Neural cell (in vitro differentiated cells): Measurements from ENCODE around the gene MALL. TPM values are rescaled to one million over a fixed set of nuclear protein-coding genes. Genes with fewer than 3 reads are reported as not detected.

Experiments
- H2AFZ ChIP-seq: fragments of 200-600, 300-800 bp; sonication (generic), shearing (Covaris generic); 2 replicates; pipeline ENCODE4 v1.6.0; 2014; ENCODE audit warnings: low read depth, mild to moderate bottlenecking, antibody characterized with exemption, low read length, moderate library complexity
- H3F3A ChIP-seq: fragments of 200-600 bp; shearing (Covaris generic); 2 replicates; pipeline ENCODE4 v1.6.1; 2016; ENCODE audit warnings: mild to moderate bottlenecking, moderate library complexity, mixed read lengths, antibody characterized with exemption, low read length; ENCODE audit not compliant: insufficient read depth, poor library complexity, severe bottlenecking
- H3K27ac ChIP-seq: fragments of 200-600, 300-800 bp; sonication (generic), shearing (Covaris generic); 2 replicates; pipeline ENCODE4 v1.5.1; 2014; ENCODE audit warnings: mild to moderate bottlenecking, low read length, moderate library complexity
- H3K27me3 ChIP-seq: fragments of 300-800, 200-600 bp; sonication (generic), shearing (Covaris generic); 2 replicates; pipeline ENCODE4 v1.6.0; 2014; ENCODE audit warnings: mild to moderate bottlenecking, low read depth, low read length, moderate library complexity; ENCODE audit not compliant: insufficient read depth
- H3K36me3 ChIP-seq: fragments of 300-800, 200-600 bp; sonication (generic), shearing (Covaris generic); 2 replicates; pipeline ENCODE4 v1.5.1; 2014; ENCODE audit warnings: mild to moderate bottlenecking, antibody characterized with exemption, low read length, moderate library complexity; ENCODE audit not compliant: insufficient read depth
- H3K4me2 ChIP-seq: fragments of 300-800, 200-600 bp; sonication (generic), shearing (Covaris generic); 2 replicates; pipeline ENCODE4 v1.6.0; 2014; ENCODE audit warnings: mild to moderate bottlenecking, low read length
- H3K4me3 ChIP-seq: fragments of 300-800, 200-600 bp; sonication (generic), shearing (Covaris generic); 2 replicates; pipeline ENCODE4 v1.5.1; 2014; ENCODE audit warnings: mild to moderate bottlenecking, low read length, moderate library complexity
- H3K79me2 ChIP-seq: fragments of 200-600 bp; shearing (Covaris generic); replicated peaks from 2 replicates; pipeline ENCODE4 v1.6.0; 2014; ENCODE audit warnings: mild to moderate bottlenecking, low read length, moderate library complexity; ENCODE audit not compliant: insufficient read depth
- H3K9ac ChIP-seq: fragments of 300-800, 200-600 bp; sonication (generic), shearing (Covaris generic); 2 replicates; pipeline ENCODE4 v1.6.1; 2016; ENCODE audit warnings: mild to moderate bottlenecking, low read length, mixed read lengths
- H3K9me2 ChIP-seq: fragments of 200-600 bp; shearing (Covaris generic); 2 replicates; pipeline ENCODE4 v1.6.1; 2016; ENCODE audit warnings: mild to moderate bottlenecking, low read length, mixed read lengths; ENCODE audit not compliant: insufficient read depth
- H3K9me3 ChIP-seq: fragments of 200-600, 300-800 bp; sonication (generic), shearing (Covaris generic); 2 replicates; pipeline ENCODE4 v1.6.1; 2016; ENCODE audit warnings: mild to moderate bottlenecking, mixed run types, low read length, moderate library complexity, mixed read lengths
- H4K20me1 ChIP-seq: fragments of 200-600 bp; shearing (Covaris generic); 2 replicates; pipeline ENCODE4 v1.6.1; 2016; ENCODE audit warnings: mild to moderate bottlenecking, mixed run types; ENCODE audit not compliant: insufficient read depth
- CTCF ChIP-seq: fragments of 450-650 bp; IDR thresholded peaks from 2 replicates; pipeline ENCODE4 v1.5.1; 2014; ENCODE audit warnings: antibody characterized with exemption, mild to moderate bottlenecking, moderate library complexity; ENCODE audit not compliant: poor library complexity, severe bottlenecking
- EP300 ChIP-seq: fragments of 450-650 bp; conservative IDR thresholded peaks from 2 replicates; pipeline ENCODE4 v1.6.1; 2014; ENCODE audit warnings: antibody characterized with exemption, mild to moderate bottlenecking, moderate library complexity; ENCODE audit not compliant: poor library complexity, severe bottlenecking
- EZH2 ChIP-seq: fragments of 200-600, 300-800 bp; shearing (Covaris generic), sonication (generic); IDR thresholded peaks from 2 replicates; pipeline ENCODE4 v1.6.1; 2014; ENCODE audit warnings: antibody characterized with exemption, low read length, borderline replicate concordance, mild to moderate bottlenecking; ENCODE audit not compliant: insufficient read depth, poor library complexity, severe bottlenecking
- MXI1 ChIP-seq: fragments of 450-650 bp; conservative IDR thresholded peaks from 2 replicates; pipeline ENCODE4 v1.6.1; 2014; ENCODE audit warnings: antibody characterized with exemption, mild to moderate bottlenecking; ENCODE audit not compliant: poor library complexity, severe bottlenecking
- POLR2AphosphoS5 ChIP-seq: IDR thresholded peaks from 2 replicates; pipeline ENCODE4 v1.6.1; 2012
- RAD21 ChIP-seq: fragments of 450-650 bp; conservative IDR thresholded peaks from 2 replicates; pipeline ENCODE4 v1.6.1; 2014; ENCODE audit warnings: antibody characterized with exemption, mild to moderate bottlenecking, moderate library complexity
- SMC3 ChIP-seq: fragments of 450-650 bp; conservative IDR thresholded peaks from 2 replicates; pipeline ENCODE4 v1.6.1; 2014; ENCODE audit warnings: antibody characterized with exemption, mild to moderate bottlenecking, moderate library complexity; ENCODE audit not compliant: poor library complexity
- polyA plus RNA-seq: library from polyadenylated mRNA; depleted of rRNA; stranded (reverse); fragments of >200 nt; gene quantifications from 2 replicates; pipeline ENCODE4 v1.2.3, GENCODE V29; 2014
- TF ChIP-seq, protein P1 (sequence below): IDR thresholded peaks from 2 replicates; pipeline ENCODE4 v1.6.1; 2012; ENCODE audit warnings: borderline replicate concordance

MALL gene
- polyA plus RNA-seq, 1 donor from 2014 or later = not detected

GRCh38 chr2:110107092-110108079 is 8.2 kb downstream of the MALL start:
- Histone ChIP-seq H4K20me1 (no peaks in the 10 kb centered on the region), H3K9me3 (no peaks in the 10 kb centered on the region), H3K9me2 (no peaks in the 10 kb centered on the region), H3K36me3 (no peaks in the 10 kb centered on the region), H3F3A (no peaks in the 10 kb centered on the region), H2AFZ (no peak overlapping the region), H3K9ac (no peak overlapping the region), H3K4me3 (no peak overlapping the region), H3K79me2 (no peaks in the 10 kb centered on the region), H3K27me3 (no peaks in the 10 kb centered on the region), H3K4me2 (no peak overlapping the region), H3K27ac (no peak overlapping the region)
- TF ChIP-seq CTCF (no peak), EZH2 (no peak), MXI1 (no peak)

- Histone ChIP-seq H3K36me3 (no peaks in the 10 kb centered on the region), H3F3A (no peaks in the 10 kb centered on the region), H3K9ac (no peak overlapping the region), H3K9me2 (no peaks in the 10 kb centered on the region), H3K4me3 (no peak overlapping the region), H3K4me2 (no peak overlapping the region), H3K27me3 (no peaks in the 10 kb centered on the region), H2AFZ (no peak overlapping the region), H3K27ac (no peak overlapping the region), H4K20me1 (no peaks in the 10 kb centered on the region), H3K9me3 (no peaks in the 10 kb centered on the region), H3K79me2 (no peaks in the 10 kb centered on the region)
- TF ChIP-seq POLR2AphosphoS5 (no peak), SMC3 (no peak), RAD21 (no peak), MXI1 (no peak), EZH2 (no peak), EP300 (no peak), CTCF (no peak)
- TF ChIP-seq, protein P1, sequence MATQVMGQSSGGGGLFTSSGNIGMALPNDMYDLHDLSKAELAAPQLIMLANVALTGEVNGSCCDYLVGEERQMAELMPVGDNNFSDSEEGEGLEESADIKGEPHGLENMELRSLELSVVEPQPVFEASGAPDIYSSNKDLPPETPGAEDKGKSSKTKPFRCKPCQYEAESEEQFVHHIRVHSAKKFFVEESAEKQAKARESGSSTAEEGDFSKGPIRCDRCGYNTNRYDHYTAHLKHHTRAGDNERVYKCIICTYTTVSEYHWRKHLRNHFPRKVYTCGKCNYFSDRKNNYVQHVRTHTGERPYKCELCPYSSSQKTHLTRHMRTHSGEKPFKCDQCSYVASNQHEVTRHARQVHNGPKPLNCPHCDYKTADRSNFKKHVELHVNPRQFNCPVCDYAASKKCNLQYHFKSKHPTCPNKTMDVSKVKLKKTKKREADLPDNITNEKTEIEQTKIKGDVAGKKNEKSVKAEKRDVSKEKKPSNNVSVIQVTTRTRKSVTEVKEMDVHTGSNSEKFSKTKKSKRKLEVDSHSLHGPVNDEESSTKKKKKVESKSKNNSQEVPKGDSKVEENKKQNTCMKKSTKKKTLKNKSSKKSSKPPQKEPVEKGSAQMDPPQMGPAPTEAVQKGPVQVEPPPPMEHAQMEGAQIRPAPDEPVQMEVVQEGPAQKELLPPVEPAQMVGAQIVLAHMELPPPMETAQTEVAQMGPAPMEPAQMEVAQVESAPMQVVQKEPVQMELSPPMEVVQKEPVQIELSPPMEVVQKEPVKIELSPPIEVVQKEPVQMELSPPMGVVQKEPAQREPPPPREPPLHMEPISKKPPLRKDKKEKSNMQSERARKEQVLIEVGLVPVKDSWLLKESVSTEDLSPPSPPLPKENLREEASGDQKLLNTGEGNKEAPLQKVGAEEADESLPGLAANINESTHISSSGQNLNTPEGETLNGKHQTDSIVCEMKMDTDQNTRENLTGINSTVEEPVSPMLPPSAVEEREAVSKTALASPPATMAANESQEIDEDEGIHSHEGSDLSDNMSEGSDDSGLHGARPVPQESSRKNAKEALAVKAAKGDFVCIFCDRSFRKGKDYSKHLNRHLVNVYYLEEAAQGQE = no peak
Measured at GRCh38 chr2:110106642-110107041, 9.0 kb downstream of the MALL start.
